BJ (cell line): ENCODE results near the gene ALDH1L1. TPM values are rescaled to one million over a fixed set of nuclear protein-coding genes. Genes with fewer than 3 reads are reported as not detected.

ENCODE experiments used
- CTCF ChIA-PET: fragments of 350-600 bp; formaldehyde crosslinking; extraction: SDS; loops from one replicate; lab custom pipeline; 2021; ENCODE audit warnings: antibody characterized with exemption, inconsistent platforms; lab: Yijun Ruan, JAX
- POLR2A ChIA-PET: fragments of 300-600 bp; sonication (Branson Sonifier 250); formaldehyde crosslinking; extraction: SDS; loops from one replicate; lab custom pipeline; 2021; ENCODE audit warnings: antibody characterized with exemption; lab: Charles Lee
- DNase-seq: peaks from one replicate; pipeline ENCODE4 v3.0.0-alpha.2; 2011; ENCODE audit warnings: low read depth
- H3K27me3 ChIP-seq: 2 replicates; pipeline ENCODE4 v1.6.0; 2011; ENCODE audit warnings: low read length; ENCODE audit not compliant: control insufficient read depth, insufficient read depth
- H3K36me3 ChIP-seq: 2 replicates; pipeline ENCODE4 v1.5.1; 2011; ENCODE audit warnings: low read length; ENCODE audit not compliant: control insufficient read depth, insufficient read depth
- H3K4me3 ChIP-seq: 2 replicates; pipeline ENCODE4 v1.5.1; 2011; ENCODE audit warnings: low read depth, mild to moderate bottlenecking, control low read depth, low read length
- CTCF ChIP-seq: IDR thresholded peaks from 2 replicates; pipeline ENCODE4 v1.5.1; 2011; ENCODE audit warnings: low read depth, mild to moderate bottlenecking, control low read depth, inconsistent platforms, low read length, moderate library complexity; ENCODE audit not compliant: insufficient read depth
- polyA minus RNA-seq: library from RNA; depleted of rRNA, polyadenylated mRNA; stranded (reverse); fragments of >200 nt; gene quantifications from 2 replicates; pipeline ENCODE4 v1.2.3, GENCODE V29; 2011; rRNA and poly(A)+ RNA removed
- polyA plus RNA-seq: library from polyadenylated mRNA; depleted of rRNA; stranded (reverse); fragments of >200 nt; gene quantifications from 2 replicates; pipeline ENCODE4 v1.2.3, GENCODE V29; 2011; rRNA removed

The ALDH1L1 gene
- 0.16 and 0.37 TPM in 2 replicates for polyA plus RNA-seq
- 1.0 TPM in 1 of 2 replicates, not detected in the other for polyA minus RNA-seq

- DNase-seq, result no peak
- Histone ChIP-seq H3K27me3 (peaks cover 29% of the 10 kb centered on the region), H3K36me3 (no peaks in the 10 kb centered on the region), H3K4me3 (peak within 1 kb of the TSS; percentile 38)
- ChIA-PET POLR2A (no interaction called here), CTCF (no interaction called here)
- TF ChIP-seq CTCF, result no peak
Measured at GRCh38 chr3:126180477-126181397, at the start of gene ALDH1L1. Gene ALDH1L1 (minus strand): TSS chr3:126180586. CDS start chr3:126160979, 19,607 bp downstream.

- H3K4me3 ChIP-seq, result no peak overlapping the region
- no peak for DNase-seq
- no peaks in the 10 kb centered on the region; the same call in 1 of the 2 replicates for H3K27me3 ChIP-seq
- POLR2A ChIA-PET, result no interaction called here
- CTCF ChIA-PET, result no interaction called here
- no peak for TF ChIP-seq CTCF
- H3K36me3 ChIP-seq, result no peaks in the 10 kb centered on the region
Measured at GRCh38 chr3:126226374-126226773, 46.0 kb upstream of the ALDH1L1 start.

DNA sequence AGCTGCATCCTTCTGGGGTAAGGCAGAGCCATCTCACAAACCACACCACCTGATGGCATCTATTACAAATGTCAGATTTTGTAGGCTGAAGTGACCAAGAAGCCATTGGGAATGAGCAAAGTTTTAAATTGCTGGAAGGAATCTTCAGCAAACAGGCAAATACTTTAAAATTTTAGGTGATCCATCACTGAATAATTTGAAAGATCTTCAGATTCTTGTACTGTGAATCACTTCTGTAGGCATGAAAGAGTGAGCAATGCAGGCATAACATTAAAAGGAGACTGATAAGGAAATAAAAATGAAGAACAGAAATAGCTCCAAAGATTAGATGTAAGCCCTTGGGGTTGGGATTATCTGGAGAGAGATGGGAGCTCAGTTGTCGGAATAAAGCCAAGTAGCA lies 36.0 kb upstream of the ALDH1L1 start:
- no peak overlapping the region for H3K4me3 ChIP-seq
- ChIA-PET POLR2A (no interaction called here), CTCF (interaction anchor here (0.8 to 2.5 kb wide), 2 partner anchors 18 to 255 kb away, joined by 3 to 16 read pairs; no protein-coding TSS in a partner anchor)
- TF ChIP-seq CTCF, result no peak
- no peaks in the 10 kb centered on the region for H3K36me3 ChIP-seq
- H3K27me3 ChIP-seq, result no peaks in the 10 kb centered on the region
- peak; percentile 25 for DNase-seq

DNA sequence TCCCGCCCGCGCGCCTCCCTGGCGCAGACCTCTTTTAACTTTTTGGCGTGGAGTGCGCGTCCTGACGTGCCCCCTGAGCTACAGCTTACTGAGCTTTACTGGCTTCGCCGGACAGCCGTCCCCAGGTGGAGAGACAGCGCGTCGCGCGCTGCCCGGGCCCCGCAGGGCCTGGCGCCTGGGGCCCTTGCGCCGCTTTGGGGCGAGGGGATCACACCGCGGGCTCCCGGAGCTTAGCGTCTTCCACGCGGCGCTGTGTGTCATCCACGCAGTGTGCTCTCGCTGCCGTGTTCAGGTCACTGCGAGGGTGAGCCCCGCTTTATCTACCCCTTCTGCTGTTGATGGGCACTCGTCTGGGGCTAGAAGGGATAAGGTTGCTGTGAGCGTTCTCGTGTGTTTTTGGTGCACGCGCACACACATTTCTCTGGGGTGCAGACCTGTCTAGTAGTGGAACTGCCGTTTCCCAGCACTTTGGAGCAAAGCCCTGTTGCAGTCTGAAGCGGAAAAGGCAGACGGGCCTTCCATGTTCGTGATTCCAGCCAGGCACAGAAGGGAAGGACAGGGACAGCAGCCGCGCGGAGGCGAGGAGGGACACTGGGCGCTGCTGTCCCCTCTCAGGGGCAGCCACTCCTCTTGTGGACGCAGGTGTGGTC lies 33.1 kb upstream of the ALDH1L1 start:
- CTCF ChIA-PET, result interaction anchor here (1.0 to 1.8 kb wide), 3 partner anchors 15 to 18 kb away, joined by 4 to 5 read pairs (median 4); no protein-coding TSS in a partner anchor

More for the DNA sequence above, 33.1 kb upstream of the ALDH1L1 start:
- no peaks in the 10 kb centered on the region for H3K27me3 ChIP-seq
- no peaks in the 10 kb centered on the region for H3K36me3 ChIP-seq
- no peak for TF ChIP-seq CTCF
- no peak for DNase-seq
- peak overlapping the region; percentile 9; the same call in 1 of the 2 replicates for H3K4me3 ChIP-seq
- POLR2A ChIA-PET, result no interaction called here
